GM18508 (cell line): Measurements from ENCODE around the gene INS.

Experiments used
- ATAC-seq: cut with Tn5 transposase; IDR thresholded peaks from one replicate; pipeline ENCODE4 v1.9.1; 2021; ENCODE audit warnings: moderate number of reproducible peaks; ENCODE audit not compliant: insufficient read depth, unreplicated experiment

Gene INS

GRCh38 chr11:2160736-2161259 lies at the start of gene INS:
INS (minus strand) TSS chr11:2161209; CDS start chr11:2160971, 238 bp downstream.
- ATAC-seq = no peak

- no peak for ATAC-seq
Measured at GRCh38 chr11:2210366-2211112, 49.5 kb upstream of the INS start.

- ATAC-seq = no peak
Measured at GRCh38 chr11:2209900-2210321, 48.9 kb upstream of the INS start.

GRCh38 chr11:2209370-2209801 lies 48.4 kb upstream of the INS start:
- no peak for ATAC-seq

- no peak for ATAC-seq
Measured at GRCh38 chr11:2208691-2209369, 47.8 kb upstream of the INS start.

GRCh38 chr11:2207773-2208621 lies 47.0 kb upstream of the INS start:
- ATAC-seq = no peak

GRCh38 chr11:2207212-2207611 lies 46.2 kb upstream of the INS start:
- ATAC-seq = no peak

GRCh38 chr11:2205981-2206690 lies 45.1 kb upstream of the INS start:
- no peak for ATAC-seq

GRCh38 chr11:2205214-2205720 lies 44.3 kb upstream of the INS start:
- ATAC-seq = no peak

- ATAC-seq = no peak
Measured at GRCh38 chr11:2204361-2205213, 43.6 kb upstream of the INS start.

GRCh38 chr11:2203440-2204259 lies 42.6 kb upstream of the INS start:
- ATAC-seq = no peak

- no peak for ATAC-seq
Measured at GRCh38 chr11:2202900-2203439, 42.0 kb upstream of the INS start.

- no peak for ATAC-seq
Measured at GRCh38 chr11:2202071-2202899, 41.3 kb upstream of the INS start.

- no peak for ATAC-seq
Measured at GRCh38 chr11:2201542-2201941, 40.5 kb upstream of the INS start.

GRCh38 chr11:2200957-2201519 lies 40.0 kb upstream of the INS start:
- no peak for ATAC-seq

GRCh38 chr11:2200536-2200935 lies 39.5 kb upstream of the INS start:
- no peak for ATAC-seq
